ENCODE data around the gene NFYB.

GRCh38 chr12:104137902-104138796, at the start of gene NFYB:
- TF ChIP-seq CTCF (IDR thresholded peaks at IDR 0.05; ENCODE audit: insufficient read depth, low read length) (no peak), REST (IDR thresholded peaks at IDR 0.05; ENCODE audit: insufficient replicate concordance, low read depth) (no peak), POLR2AphosphoS5 (IDR thresholded peaks at IDR 0.05; ENCODE audit: low read depth) (no peak; the same call in 1 of the 2 replicates), GABPA (IDR thresholded peaks at IDR 0.05; ENCODE audit: low read depth) (no peak)

Measured in HL-60 (cell line).